Stimulated activated CD8-positive, alpha-beta memory T cell treated with anti-CD3 and anti-CD28 coated beads, Interleukin-7, amount 100 ng/mL, for 4 hours (primary cell): Measurements from ENCODE around the gene HSFX2.
"Not testable (repeated sequence)": the region's sequence is repeated elsewhere in the genome, so short reads cannot be mapped to it uniquely, and the experiment has no call there.

Experiments used
- DNase-seq, 2 donors: peaks; one replicate each; pipeline ENCODE4 v3.0.0-alpha.2; 2020; ENCODE audit warnings: low read depth in 2 of 2

The HSFX2 gene

GRCh38 chrX:149595214-149595613, at the start of gene HSFX2:
Gene HSFX2, minus strand, starts transcription at chrX:149595314. Its CDS starts 614 bp downstream, at chrX:149594700.
- not testable (repeated sequence) for DNase-seq

- no peak for DNase-seq
Observed at GRCh38 chrX:149643496-149643895, 48.4 kb upstream of the HSFX2 start.

- DNase-seq: no peak
Observed at GRCh38 chrX:149641835-149642234, 46.7 kb upstream of the HSFX2 start.

GRCh38 chrX:149641432-149641831, 46.3 kb upstream of the HSFX2 start:
- DNase-seq: no peak

- DNase-seq: no peak
Observed at GRCh38 chrX:149639568-149639967, 44.5 kb upstream of the HSFX2 start.

GRCh38 chrX:149638860-149639259, 43.7 kb upstream of the HSFX2 start:
- no peak for DNase-seq

- no peak for DNase-seq
Observed at GRCh38 chrX:149633511-149633910, 38.4 kb upstream of the HSFX2 start.

GRCh38 chrX:149631234-149632165, 36.4 kb upstream of the HSFX2 start, which contains the start of gene TMEM185A:
Gene TMEM185A, minus strand, starts transcription at chrX:149631792. Its CDS starts 212 bp downstream, at chrX:149631580.
- peak; percentile 41 to 67 for DNase-seq

GRCh38 chrX:149630681-149631233, 35.6 kb upstream of the HSFX2 start:
- no peak for DNase-seq

GRCh38 chrX:149629730-149630387, 34.7 kb upstream of the HSFX2 start:
- no peak for DNase-seq

- DNase-seq: no peak
Observed at GRCh38 chrX:149628768-149629167, 33.7 kb upstream of the HSFX2 start.

- DNase-seq: no peak
Observed at GRCh38 chrX:149628280-149628679, 33.2 kb upstream of the HSFX2 start.

GRCh38 chrX:149626829-149627228, 31.7 kb upstream of the HSFX2 start:
- not testable (repeated sequence) for DNase-seq

- not testable (repeated sequence) for DNase-seq
Observed at GRCh38 chrX:149619662-149620061, 24.5 kb upstream of the HSFX2 start.

GRCh38 chrX:149618871-149619270, 23.8 kb upstream of the HSFX2 start:
- DNase-seq: no peak

- no peak for DNase-seq
Observed at GRCh38 chrX:149611623-149612175, 16.6 kb upstream of the HSFX2 start.

GRCh38 chrX:149610511-149610910, 15.4 kb upstream of the HSFX2 start:
- DNase-seq: no peak

- DNase-seq: no peak
Observed at GRCh38 chrX:149607699-149608098, 12.6 kb upstream of the HSFX2 start.

- DNase-seq: not testable (repeated sequence)
Observed at GRCh38 chrX:149605248-149605885, 10.3 kb upstream of the HSFX2 start.

- DNase-seq: not testable (repeated sequence)
Observed at GRCh38 chrX:149598603-149599002, 3.5 kb upstream of the HSFX2 start.

GRCh38 chrX:149595943-149596342, 829 bp upstream of the HSFX2 start:
- not testable (repeated sequence) for DNase-seq

GRCh38 chrX:149590993-149591392, 4.1 kb downstream of the HSFX2 start:
- DNase-seq: not testable (repeated sequence)
